GM12878 (cell line): ENCODE data around the gene TRIM3. TPM values are rescaled to one million over a fixed set of nuclear protein-coding genes. Genes with fewer than 3 reads are reported as not detected.

Experiments
- ATF7 ChIP-seq: fragments of 450-650 bp; IDR thresholded peaks from 2 replicates; pipeline ENCODE4 v1.6.1; 2016; ENCODE audit warnings: low read depth, mild to moderate bottlenecking
- CEBPZ ChIP-seq: fragments of 150-350 bp; IDR thresholded peaks from 2 replicates; pipeline ENCODE4 v1.6.1; 2016; ENCODE audit warnings: low read depth, low read length
- CHD2 ChIP-seq: IDR thresholded peaks from 2 replicates; pipeline ENCODE4 v1.6.1; 2011; ENCODE audit warnings: low read depth, low read length, improper control_type of control experiment, borderline replicate concordance
- CUX1 ChIP-seq: IDR thresholded peaks from 2 replicates; pipeline ENCODE4 v1.6.1; 2012; ENCODE audit warnings: improper control_type of control experiment, low read depth, low read length; ENCODE audit not compliant: insufficient replicate concordance
- KAT2A ChIP-seq: conservative IDR thresholded peaks from 2 replicates; pipeline ENCODE4 v1.6.1; 2011; ENCODE audit warnings: low read depth, low read length; ENCODE audit not compliant: control insufficient read depth
- MAX ChIP-seq: IDR thresholded peaks from 2 replicates; pipeline ENCODE4 v1.6.1; 2012; ENCODE audit warnings: low read depth, low read length, improper control_type of control experiment
- MYC ChIP-seq: IDR thresholded peaks from 2 replicates; pipeline ENCODE4 v1.6.1; 2011; ENCODE audit warnings: mild to moderate bottlenecking, low read length, moderate library complexity, inconsistent platforms; ENCODE audit not compliant: insufficient read depth, insufficient replicate concordance, insufficient read length, severe bottlenecking
- NFYA ChIP-seq: IDR thresholded peaks from 2 replicates; pipeline ENCODE4 v1.6.1; 2011; ENCODE audit warnings: low read depth, mild to moderate bottlenecking, low read length, improper control_type of control experiment, borderline replicate concordance
- RB1 ChIP-seq: fragments of 450-650 bp; formaldehyde crosslinking; IDR thresholded peaks from 2 replicates; pipeline ENCODE4 v1.6.1; 2017; ENCODE audit warnings: mild to moderate bottlenecking, borderline replicate concordance
- TARDBP ChIP-seq: IDR thresholded peaks from 2 replicates; pipeline ENCODE4 v1.6.1; 2016; ENCODE audit warnings: borderline replicate concordance
- TCF12 ChIP-seq: IDR thresholded peaks from 2 replicates; pipeline ENCODE4 v1.6.1; 2011; ENCODE audit warnings: low read depth, mild to moderate bottlenecking, low read length
- TCF7 ChIP-seq: IDR thresholded peaks from 2 replicates; pipeline ENCODE4 v1.6.1; 2014; ENCODE audit warnings: antibody characterized with exemption, borderline replicate concordance
- YY1 ChIP-seq: IDR thresholded peaks from 2 replicates; pipeline ENCODE4 v1.6.1; 2011; ENCODE audit warnings: low read depth, mild to moderate bottlenecking, low read length
- ZBTB11 ChIP-seq: fragments of 450-650 bp; formaldehyde crosslinking; IDR thresholded peaks from 2 replicates; pipeline ENCODE4 v1.5.0; 2022; ENCODE audit warnings: mild to moderate bottlenecking, missing genetic modification characterization
- ZNF207 ChIP-seq: fragments of 450-650 bp; IDR thresholded peaks from 2 replicates; pipeline ENCODE4 v1.6.1; 2014; ENCODE audit warnings: antibody characterized with exemption, mild to moderate bottlenecking, borderline replicate concordance
- ZZZ3 ChIP-seq: IDR thresholded peaks from 2 replicates; pipeline ENCODE4 v1.6.1; 2011; ENCODE audit warnings: low read depth; ENCODE audit not compliant: control insufficient read depth, insufficient read length
- polyA plus RNA-seq, 11 experiments: library from polyadenylated mRNA; depleted of rRNA in 4 of 11; unstranded in 6 of 11; stranded (reverse) in 5 of 11; fragments of >200 nt; fragmentation: Nextera tagmentation in 4 of 11; fragmentation: Illumina TruSeq in 1 of 11; extraction: Ambion mirVana in 4 of 11; extraction: Trizol in 1 of 11; gene quantifications; 1 replicate in 1 of 11; 2 replicates in 10 of 11; pipeline versions ENCODE4 v1.2.1 to v1.2.3, GENCODE V29; 2011 to 2016; ENCODE audit warnings: inconsistent platforms in 2 of 11, missing spikeins in 2 of 11, low read depth in 1 of 11
- total RNA-seq, 4 experiments: library from RNA; depleted of rRNA in 3 of 4; stranded (reverse); fragments of >200 nt in 3 of 4; fragmentation: Illumina TruSeq in 1 of 4; extraction: Trizol in 1 of 4; gene quantifications; 2 replicates each; pipeline versions ENCODE4 v1.2.1 to v1.2.3, GENCODE V29; 2013 to 2021

TRIM3 gene
- total and polyA plus RNA-seq, 10 of the 15 experiments (the other 5 are each of a cell fraction or from before 2014, with no cell fraction given): 0.34 to 11.8 (median 4.8) TPM

- TF ChIP-seq ZBTB11 (CRISPR knock-in tag): no peak
- TF ChIP-seq CEBPZ: no peak
- TF ChIP-seq MYC: no peak
- TF ChIP-seq ZZZ3: no peak
- TF ChIP-seq TCF12: 0 out of 2 replicates have a peak, but pooled peaks have one; percentile 28
- TF ChIP-seq MAX: peak; percentile 90
- TF ChIP-seq CUX1: no peak
- TF ChIP-seq YY1: peak; percentile 65
- TF ChIP-seq RB1: peak; percentile 66; the same call in 1 of the 2 replicates
- no peak for TF ChIP-seq TCF7
- TF ChIP-seq CHD2: peak; percentile 96
- TF ChIP-seq TARDBP: peak; percentile 81
- no peak for TF ChIP-seq NFYA
- peak; percentile 77 for TF ChIP-seq ATF7
- no peak for TF ChIP-seq KAT2A
- TF ChIP-seq ZNF207: no peak; the same call in 1 of the 2 replicates
These were observed 7.5 kb upstream of the TRIM3 start, which contains the start of the genes ARFIP2 and TIMM10B (continued) for GRCh38 chr11:6481012-6481923.
